ENCODE results near the gene KRTAP5-5. TPM values are rescaled to one million over a fixed set of nuclear protein-coding genes. Genes with fewer than 3 reads are reported as not detected.
"Not testable (repeated sequence)": the region's sequence is repeated elsewhere in the genome, so short reads cannot be mapped to it uniquely, and the experiment has no call there.

Gene KRTAP5-5
- total RNA-seq, 1 donor from 2014 or later: not detected

DNA sequence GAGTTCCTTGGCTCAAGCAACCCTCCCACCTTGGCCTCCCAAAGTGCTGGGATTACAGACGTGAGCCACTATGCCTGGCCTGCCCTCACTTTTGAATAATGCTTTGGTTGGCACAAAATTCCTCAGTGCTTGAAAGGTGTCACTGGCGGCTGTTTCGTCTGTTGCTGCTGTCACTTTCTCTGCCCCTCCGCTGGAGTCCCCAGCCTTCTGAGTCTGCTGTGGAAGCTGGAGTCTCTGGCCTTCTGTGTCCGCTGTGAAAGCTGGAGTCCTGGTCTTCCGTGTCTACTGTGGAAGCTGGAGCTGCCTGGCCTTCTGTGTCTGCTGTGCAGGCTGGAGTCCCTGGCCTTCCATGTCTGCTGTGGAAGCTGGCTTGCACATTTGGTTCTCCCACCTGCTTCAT lies 39.6 kb upstream of the KRTAP5-5 start:
- H3K27me3 Mint-ChIP-seq (ENCODE audit: unreplicated experiment): peaks cover 51% of the 10 kb centered on the region
- no peaks in the 10 kb centered on the region for H3K36me3 Mint-ChIP-seq (ENCODE audit: unreplicated experiment)
- H3K4me1 Mint-ChIP-seq (ENCODE audit: unreplicated experiment): peaks cover 4% of the 10 kb centered on the region
- no peaks in the 10 kb centered on the region for H3K9me3 Mint-ChIP-seq (ENCODE audit: unreplicated experiment)
- H3K4me3 Mint-ChIP-seq (ENCODE audit: unreplicated experiment): no peak overlapping the region
- no peak for TF ChIP-seq CTCF (IDR thresholded peaks at IDR 0.05)
- no peak for DNase-seq (ENCODE audit: extremely low spot score, unreplicated experiment)
- no peak overlapping the region for H3K27ac Mint-ChIP-seq (ENCODE audit: unreplicated experiment)

- no peak for TF ChIP-seq CTCF (IDR thresholded peaks at IDR 0.05)
- Mint-ChIP-seq H3K9me3 (ENCODE audit: unreplicated experiment) (no peaks in the 10 kb centered on the region), H3K4me3 (ENCODE audit: unreplicated experiment) (no peak overlapping the region), H3K36me3 (ENCODE audit: unreplicated experiment) (no peaks in the 10 kb centered on the region), H3K4me1 (ENCODE audit: unreplicated experiment) (peaks cover 4% of the 10 kb centered on the region), H3K27ac (ENCODE audit: unreplicated experiment) (no peak overlapping the region), H3K27me3 (ENCODE audit: unreplicated experiment) (peaks cover 73% of the 10 kb centered on the region)
- DNase-seq (ENCODE audit: extremely low spot score, unreplicated experiment): no peak
Measured at GRCh38 chr11:1592628-1593027, 36.9 kb upstream of the KRTAP5-5 start.

DNA sequence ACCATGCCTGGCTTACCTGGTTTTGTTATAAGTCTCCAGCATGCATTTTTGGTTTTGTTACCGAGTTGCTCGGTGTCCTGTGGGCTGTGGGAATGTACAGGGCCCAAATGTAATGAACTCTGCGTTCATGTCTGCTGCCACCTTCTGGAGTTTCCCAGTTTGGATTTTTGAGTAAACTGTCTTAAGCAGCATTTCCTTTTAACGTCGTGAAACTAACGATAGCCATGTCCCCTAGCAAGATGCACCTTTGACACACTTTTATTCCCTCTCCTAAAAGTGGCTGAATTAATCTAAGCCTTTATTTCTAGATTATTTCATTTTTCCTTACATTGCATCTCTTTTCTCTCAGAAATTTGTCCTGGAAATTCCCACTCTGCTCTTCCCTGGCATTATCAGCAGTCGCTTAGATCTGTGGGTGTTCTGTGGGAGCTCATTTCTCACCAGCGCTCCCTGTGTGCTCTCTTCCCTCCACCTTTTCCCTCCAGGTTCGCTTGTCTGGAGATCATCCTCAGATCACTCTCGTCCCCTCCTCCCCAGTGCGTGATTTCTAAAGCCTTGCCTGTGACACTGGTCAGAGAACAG lies 33.5 kb upstream of the KRTAP5-5 start:
- H3K27ac Mint-ChIP-seq (ENCODE audit: unreplicated experiment); H3K4me1 Mint-ChIP-seq (ENCODE audit: unreplicated experiment); H3K4me3 Mint-ChIP-seq (ENCODE audit: unreplicated experiment); DNase-seq (ENCODE audit: extremely low spot score, unreplicated experiment); H3K9me3 Mint-ChIP-seq (ENCODE audit: unreplicated experiment); H3K36me3 Mint-ChIP-seq (ENCODE audit: unreplicated experiment): not testable (repeated sequence)
- peaks cover 88% of the 10 kb centered on the region for H3K27me3 Mint-ChIP-seq (ENCODE audit: unreplicated experiment)

DNA sequence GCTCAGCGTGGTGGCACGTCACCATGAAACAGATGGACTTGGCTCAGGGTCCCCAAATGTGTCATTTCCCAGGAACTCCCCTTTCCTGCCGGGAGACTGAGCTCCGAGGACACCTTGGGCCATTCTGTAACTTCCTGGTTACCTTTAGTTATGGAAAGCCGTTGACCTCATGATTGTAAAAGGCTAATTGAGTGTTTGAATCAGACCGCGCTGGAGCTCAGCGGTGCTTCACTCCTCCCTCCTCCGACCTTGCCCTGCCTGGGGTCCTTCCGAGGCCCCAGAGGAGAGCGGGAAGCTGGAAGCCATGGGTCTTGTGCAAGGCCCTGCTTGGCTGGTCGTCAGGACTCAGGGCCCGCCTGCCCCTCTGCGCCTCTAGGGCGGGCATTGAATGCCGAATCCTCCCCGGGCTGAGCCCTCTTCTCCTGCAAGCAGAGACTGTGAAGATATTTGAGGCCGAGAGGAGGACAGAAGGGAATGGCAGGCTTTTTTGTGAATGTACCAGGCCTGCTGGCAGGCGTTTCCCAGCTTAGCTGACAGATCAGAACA lies 32.9 kb upstream of the KRTAP5-5 start:
- H3K4me1 Mint-ChIP-seq (ENCODE audit: unreplicated experiment); H3K4me3 Mint-ChIP-seq (ENCODE audit: unreplicated experiment); DNase-seq (ENCODE audit: extremely low spot score, unreplicated experiment); H3K27ac Mint-ChIP-seq (ENCODE audit: unreplicated experiment); H3K9me3 Mint-ChIP-seq (ENCODE audit: unreplicated experiment); H3K36me3 Mint-ChIP-seq (ENCODE audit: unreplicated experiment): not testable (repeated sequence)
- peaks cover 89% of the 10 kb centered on the region for H3K27me3 Mint-ChIP-seq (ENCODE audit: unreplicated experiment)

DNA sequence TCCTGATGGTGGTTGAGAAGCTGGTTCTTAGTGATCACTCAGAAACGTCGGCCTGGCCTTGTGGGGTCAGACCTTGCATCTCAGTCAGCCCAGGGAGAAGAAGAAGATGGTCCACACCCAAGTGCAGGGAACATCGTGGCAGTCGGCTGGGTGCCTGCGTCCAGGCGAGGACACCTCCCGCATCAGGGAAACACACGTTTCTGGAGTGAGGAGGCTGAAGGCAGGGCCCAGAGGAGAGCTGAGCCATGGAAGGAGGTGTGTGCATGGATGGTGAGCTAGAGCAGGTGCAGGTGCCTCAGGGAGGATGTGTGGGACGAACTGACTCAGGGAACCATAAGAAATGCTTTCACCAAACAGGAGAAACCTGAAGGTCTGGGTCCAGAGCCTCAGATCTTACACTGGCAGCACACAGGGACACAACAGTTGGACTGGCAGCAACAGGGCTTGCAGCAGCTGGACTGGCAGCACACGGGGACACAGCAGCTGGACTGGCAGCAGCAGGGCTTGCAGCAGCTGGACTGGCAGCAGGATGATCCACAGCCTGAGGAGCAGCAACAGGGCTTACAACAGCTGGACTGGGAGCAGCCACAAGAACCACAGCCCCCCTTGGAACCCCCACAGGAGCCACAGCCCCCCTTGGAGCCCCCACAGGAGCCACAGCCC lies 32.1 kb upstream of the KRTAP5-5 start:
- Mint-ChIP-seq H3K27me3 (ENCODE audit: unreplicated experiment) (peaks cover 90% of the 10 kb centered on the region), H3K27ac (ENCODE audit: unreplicated experiment) (no peak overlapping the region), H3K4me3 (ENCODE audit: unreplicated experiment) (no peak overlapping the region), H3K9me3 (ENCODE audit: unreplicated experiment) (no peaks in the 10 kb centered on the region), H3K4me1 (ENCODE audit: unreplicated experiment) (no peaks in the 10 kb centered on the region), H3K36me3 (ENCODE audit: unreplicated experiment) (no peaks in the 10 kb centered on the region)
- DNase-seq (ENCODE audit: extremely low spot score, unreplicated experiment): no peak
- no peak for TF ChIP-seq CTCF (IDR thresholded peaks at IDR 0.05)

DNA sequence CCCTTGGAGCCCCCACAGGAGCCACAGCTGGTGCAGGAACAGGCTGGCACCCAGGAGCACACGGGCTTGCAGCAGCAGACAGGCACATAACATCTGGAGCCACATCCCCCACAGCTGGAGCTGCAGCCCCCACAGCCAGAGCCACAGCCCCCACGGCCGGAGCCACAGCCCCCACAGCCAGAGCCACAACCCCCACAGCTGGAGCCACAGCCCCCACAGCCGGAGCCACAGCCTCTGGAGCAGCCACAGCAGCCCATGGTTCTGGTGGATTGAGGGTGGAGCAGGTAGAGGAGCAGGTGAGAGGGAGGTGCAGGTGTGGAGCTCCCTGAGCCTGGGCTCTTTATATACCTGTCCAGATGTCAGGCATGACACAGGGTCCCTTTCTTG lies 31.6 kb upstream of the KRTAP5-5 start, which contains the start of gene KRTAP5-2:
Gene KRTAP5-2, minus strand, starts transcription at position 301 of the 387 bp plus-strand sequence. Its CDS starts 44 bp downstream, at position 257.
- Mint-ChIP-seq H3K27ac (ENCODE audit: unreplicated experiment) (no peak within 1 kb of the TSS), H3K9me3 (ENCODE audit: unreplicated experiment) (no peaks in the 10 kb centered on the region), H3K4me3 (ENCODE audit: unreplicated experiment) (no peak within 1 kb of the TSS), H3K4me1 (ENCODE audit: unreplicated experiment) (no peaks in the 10 kb centered on the region), H3K27me3 (ENCODE audit: unreplicated experiment) (peaks cover 88% of the 10 kb centered on the region), H3K36me3 (ENCODE audit: unreplicated experiment) (no peaks in the 10 kb centered on the region)
- no peak for TF ChIP-seq CTCF (IDR thresholded peaks at IDR 0.05)
- DNase-seq (ENCODE audit: extremely low spot score, unreplicated experiment): no peak

- H3K4me1 Mint-ChIP-seq (ENCODE audit: unreplicated experiment); H3K9me3 Mint-ChIP-seq (ENCODE audit: unreplicated experiment); H3K27ac Mint-ChIP-seq (ENCODE audit: unreplicated experiment); H3K4me3 Mint-ChIP-seq (ENCODE audit: unreplicated experiment); H3K36me3 Mint-ChIP-seq (ENCODE audit: unreplicated experiment); DNase-seq (ENCODE audit: extremely low spot score, unreplicated experiment): not testable (repeated sequence)
- H3K27me3 Mint-ChIP-seq (ENCODE audit: unreplicated experiment): peaks cover 88% of the 10 kb centered on the region
Measured at GRCh38 chr11:1598406-1598805, 31.2 kb upstream of the KRTAP5-5 start.
